CD4-positive, alpha-beta memory T cell (primary cell): ENCODE results near the gene NUF2. TPM values are rescaled to one million over a fixed set of nuclear protein-coding genes. Genes with fewer than 3 reads are reported as not detected.
A peak's percentile ranks its signal among the peaks of the same experiment; 100 is the strongest.
"Not testable (repeated sequence)": the region's sequence is repeated elsewhere in the genome, so short reads cannot be mapped to it uniquely, and the experiment has no call there.

Experiments
- CTCF ChIA-PET: fragments of 350-600 bp; sonication (Branson Sonifier 250); formaldehyde crosslinking; loops from one replicate; lab custom pipeline; 2021; ENCODE audit warnings: inconsistent platforms; ENCODE audit not compliant: partially characterized antibody; lab: Charles Lee
- POLR2A ChIA-PET: fragments of 350-600 bp; sonication (Branson Sonifier 250); formaldehyde crosslinking; loops from one replicate; lab custom pipeline; 2021; ENCODE audit not compliant: partially characterized antibody; lab: Charles Lee
- DNase-seq, 5 donors: peaks; one replicate each; pipeline versions ENCODE4 v3.0.0 to v3.0.0-alpha.2; 2020 to 2022; ENCODE audit warnings: mixed read lengths in 1 of 5
- H3K27ac ChIP-seq: one replicate; pipeline ENCODE4 v1.7.0; 2013; ENCODE audit warnings: low read depth, low read length
- H3K27me3 ChIP-seq: 2 replicates; pipeline ENCODE4 v1.7.0; 2013; ENCODE audit warnings: mild to moderate bottlenecking, low read length, moderate library complexity; ENCODE audit not compliant: insufficient read depth
- H3K36me3 ChIP-seq: 2 replicates; pipeline ENCODE4 v1.7.0; 2013; ENCODE audit warnings: mild to moderate bottlenecking, low read length, moderate library complexity; ENCODE audit not compliant: insufficient read depth
- H3K4me1 ChIP-seq: 2 replicates; pipeline ENCODE4 v1.7.0; 2013; ENCODE audit warnings: mild to moderate bottlenecking, low read length, moderate library complexity; ENCODE audit not compliant: insufficient read depth
- H3K4me3 ChIP-seq, 2 donors: one replicate each; pipeline ENCODE4 v1.7.0; 2013; ENCODE audit warnings: low read length in 2 of 2, mild to moderate bottlenecking in 1 of 2
- H3K9me3 ChIP-seq, 2 donors: one replicate each; pipeline ENCODE4 v1.7.0; 2013; ENCODE audit warnings: low read length in 2 of 2, control low read depth in 1 of 2; ENCODE audit not compliant: control insufficient read depth in 1 of 2
- H3K27ac Mint-ChIP-seq, 7 donors: one replicate each; pipeline ENCODE4 v1.8.0; 2020 to 2021; ENCODE audit warnings: mixed read lengths in 7 of 7, mild to moderate bottlenecking in 6 of 7, inconsistent platforms in 3 of 7, moderate library complexity in 3 of 7
- H3K27me3 Mint-ChIP-seq, 2 donors: one replicate each; pipeline ENCODE4 v1.8.0; 2020 to 2021; ENCODE audit warnings: mixed read lengths in 2 of 2
- H3K36me3 Mint-ChIP-seq, 2 donors: one replicate each; pipeline ENCODE4 v1.8.0; 2020 to 2021; ENCODE audit warnings: mixed read lengths in 2 of 2, inconsistent platforms in 1 of 2, mild to moderate bottlenecking in 1 of 2
- H3K4me1 Mint-ChIP-seq, 4 donors: one replicate each; pipeline ENCODE4 v1.8.0; 2020 to 2021; ENCODE audit warnings: mixed read lengths in 4 of 4, mild to moderate bottlenecking in 1 of 4
- H3K4me3 Mint-ChIP-seq, 8 donors: one replicate each; pipeline ENCODE4 v1.8.0; 2020 to 2021; ENCODE audit warnings: mixed read lengths in 8 of 8, mild to moderate bottlenecking in 7 of 8, moderate library complexity in 6 of 8, inconsistent platforms in 3 of 8
- H3K9me3 Mint-ChIP-seq, 8 donors: one replicate each; pipeline ENCODE4 v1.8.0; 2020 to 2021; ENCODE audit warnings: mixed read lengths in 8 of 8, mild to moderate bottlenecking in 5 of 8, inconsistent platforms in 3 of 8, moderate library complexity in 1 of 8
- intact Hi-C: fragments of 100-400 bp; cut with micrococcal nuclease; formaldehyde crosslinking; loops from one replicate; pipeline ENCODE4 v1.15.1; 2023
- polyA plus RNA-seq, 2 donors: library from polyadenylated mRNA; unstranded; fragments of 300-500 nt; fragmentation: Illumina TruSeq; gene quantifications; one replicate each; pipeline ENCODE4 v1.2.3, GENCODE V29; 2021
- total RNA-seq, 2 experiments: library from RNA; stranded (reverse); gene quantifications; one replicate each; pipeline ENCODE4 v1.2.3, GENCODE V29; 2021

The NUF2 gene
- total RNA-seq (1 to 10 TPM; 1.7 to 1.8 TPM), polyA plus RNA-seq (1 to 10 TPM in 1 of 2 donors, under 1 TPM in 1; 0.67 to 1.1 TPM)

DNA sequence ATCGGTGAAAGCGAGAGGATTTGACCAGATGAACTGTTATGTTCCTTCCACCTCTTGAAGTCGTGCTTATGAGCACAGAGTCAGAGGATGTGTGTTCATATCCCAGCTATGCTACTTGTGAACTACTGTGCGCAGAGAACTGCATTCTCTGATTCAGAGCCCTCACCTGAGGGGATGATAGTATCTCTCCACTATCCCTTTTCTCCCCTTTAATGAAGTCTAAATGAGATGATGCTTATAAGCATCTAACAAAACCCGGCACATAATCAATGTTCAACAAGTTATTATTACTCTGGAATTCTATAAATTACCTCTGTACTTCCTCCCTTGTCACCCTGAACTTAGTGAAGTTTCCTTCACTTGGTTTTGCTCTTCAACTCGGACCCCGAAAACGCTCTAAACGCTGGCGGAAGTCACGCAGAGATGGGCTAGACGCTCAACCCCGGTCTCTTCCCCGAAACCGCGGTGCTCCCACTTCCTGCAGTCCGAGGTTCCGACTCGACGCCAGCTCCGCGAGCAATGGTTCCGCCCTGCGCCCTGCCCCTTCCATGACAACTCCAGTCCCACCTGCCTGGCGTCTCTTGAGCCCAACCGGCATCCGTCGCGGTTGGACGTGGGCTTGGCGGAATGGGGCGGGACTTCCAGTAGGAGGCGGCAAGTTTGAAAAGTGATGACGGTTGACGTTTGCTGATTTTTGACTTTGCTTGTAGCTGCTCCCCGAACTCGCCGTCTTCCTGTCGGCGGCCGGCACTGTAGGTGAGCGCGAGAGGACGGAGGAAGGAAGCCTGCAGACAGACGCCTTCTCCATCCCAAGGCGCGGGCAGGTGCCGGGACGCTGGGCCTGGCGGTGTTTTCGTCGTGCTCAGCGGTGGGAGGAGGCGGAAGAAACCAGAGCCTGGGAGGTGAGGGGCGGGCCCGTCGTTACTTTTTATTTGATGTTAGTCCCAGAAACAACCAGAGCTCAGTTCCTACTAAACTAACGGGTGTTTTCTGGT is at the start of gene NUF2:
Gene NUF2 (plus strand): TSS at position 644 of the 995 bp plus-strand sequence. CDS start 4,098 bp downstream, outside the sequence.
- H3K9me3 ChIP-seq, result no peaks in the 10 kb centered on the region
- POLR2A ChIA-PET, result interaction anchor here (0.8 to 1.5 kb wide), 3 partner anchors 16 to 468 kb away, joined by 4 to 5 read pairs (median 4); no protein-coding TSS in a partner anchor
- intact Hi-C loops, result loop anchor here (2.0 kb wide), 2 partner anchors 761 to 825 kb away; partner anchors contain the start of genes UAP1 and UHMK1
- Mint-ChIP-seq H3K4me3 (peak within 1 kb of the TSS; percentile 94 to 99 (median 96)), H3K4me1 (peaks cover 13 to 24% (median 21%) of the 10 kb centered on the region in 4 donors), H3K27ac (peak within 1 kb of the TSS; percentile 94 to 99 (median 97)), H3K27me3 (no peaks in the 10 kb centered on the region), H3K9me3 (no peaks in the 10 kb centered on the region), H3K36me3 (peaks cover 0 to 8% of the 10 kb centered on the region in 2 donors)
- peaks cover 24% of the 10 kb centered on the region for H3K4me1 ChIP-seq
- peak; percentile 96 to 97 (median 96) for DNase-seq
- H3K27ac ChIP-seq, result peak within 1 kb of the TSS; percentile 70
- H3K4me3 ChIP-seq, result peak within 1 kb of the TSS; percentile 75 to 78
- CTCF ChIA-PET, result interaction anchor here (1.0 kb wide), 1 partner anchor 468 kb away, joined by 3 read pairs; no protein-coding TSS in a partner anchor
- no peaks in the 10 kb centered on the region for H3K27me3 ChIP-seq
- H3K36me3 ChIP-seq, result no peaks in the 10 kb centered on the region

DNA sequence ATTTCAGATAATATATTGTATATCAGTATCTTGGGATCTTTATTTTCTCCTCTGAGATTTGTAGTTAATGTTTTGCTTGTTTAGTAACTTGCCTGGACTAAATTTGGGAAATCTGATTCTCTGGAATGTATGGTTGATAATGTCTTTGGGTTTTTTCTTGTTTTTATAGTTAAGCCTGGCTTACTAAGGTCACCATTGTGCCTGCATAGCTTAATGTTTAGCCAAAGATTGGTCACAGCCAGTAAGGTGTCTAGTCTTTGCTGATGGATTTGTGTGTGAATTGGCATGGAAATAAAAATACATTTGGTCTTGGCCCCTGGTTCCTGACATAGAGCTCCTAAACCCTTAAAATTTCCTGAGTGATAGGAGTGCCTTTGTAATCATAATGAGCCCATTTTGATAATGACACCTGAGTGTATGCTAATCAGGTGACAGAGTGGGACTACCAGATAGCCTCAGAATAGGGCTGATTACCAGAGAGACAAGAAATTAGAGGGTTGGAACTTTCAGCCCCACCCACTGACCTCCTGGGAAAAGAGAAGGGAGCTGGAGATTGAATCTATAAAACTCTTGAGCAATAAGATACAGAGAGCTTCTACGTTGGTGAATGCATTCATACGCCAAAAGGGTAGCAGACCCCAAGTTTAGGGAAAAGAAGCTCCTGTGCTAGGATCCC is 47.9 kb upstream of the NUF2 start:
- Histone ChIP-seq H3K4me1 (no peaks in the 10 kb centered on the region), H3K36me3 (no peaks in the 10 kb centered on the region), H3K4me3 (no peak overlapping the region), H3K27ac (no peak overlapping the region), H3K9me3 (peaks cover 0 to 4% of the 10 kb centered on the region in 2 donors), H3K27me3 (no peaks in the 10 kb centered on the region)
- peaks cover 1 to 21% (median 17%) of the 10 kb centered on the region in 8 donors for H3K9me3 Mint-ChIP-seq
- no peak overlapping the region for H3K4me3 Mint-ChIP-seq
- intact Hi-C loops, result no loop called here
- H3K4me1 Mint-ChIP-seq, result no peaks in the 10 kb centered on the region
- CTCF ChIA-PET, result no interaction called here
- no peaks in the 10 kb centered on the region for H3K27me3 Mint-ChIP-seq
- no peak for DNase-seq
- H3K36me3 Mint-ChIP-seq, result peaks cover 20 to 55% of the 10 kb centered on the region in 2 donors
- no peak overlapping the region for H3K27ac Mint-ChIP-seq
- POLR2A ChIA-PET, result no interaction called here

DNA sequence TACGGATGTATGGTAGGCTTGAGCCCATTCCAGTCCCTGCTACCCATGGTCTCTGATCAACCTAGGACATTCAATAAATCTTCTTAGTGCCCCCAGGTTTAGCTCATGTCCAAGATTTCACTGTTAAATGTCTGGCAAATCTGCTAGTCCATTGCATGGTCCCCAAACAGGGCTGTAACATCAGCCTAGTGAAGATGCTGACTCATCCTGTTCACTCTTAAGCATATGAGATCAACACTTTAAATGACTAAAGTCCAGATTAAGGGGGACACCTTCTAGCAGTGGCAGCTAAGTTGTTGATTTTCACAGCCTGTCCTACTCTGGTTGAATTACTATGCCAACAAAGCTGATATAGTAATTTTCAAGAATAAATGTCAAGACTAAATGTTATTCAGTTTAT is 46.5 kb upstream of the NUF2 start:
- H3K4me3 Mint-ChIP-seq, result no peak overlapping the region
- Histone ChIP-seq H3K27me3 (no peaks in the 10 kb centered on the region), H3K4me1 (no peaks in the 10 kb centered on the region), H3K9me3 (peaks cover 0 to 5% of the 10 kb centered on the region in 2 donors), H3K36me3 (no peaks in the 10 kb centered on the region), H3K4me3 (no peak overlapping the region), H3K27ac (no peak overlapping the region)
- ChIA-PET CTCF (no interaction called here), POLR2A (no interaction called here)
- DNase-seq, result peak in 1 of 5 donors; percentile 17
- peaks cover 4 to 32% (median 28%) of the 10 kb centered on the region in 8 donors for H3K9me3 Mint-ChIP-seq
- no peak overlapping the region for H3K27ac Mint-ChIP-seq
- peaks cover 0 to 1% of the 10 kb centered on the region in 2 donors for H3K27me3 Mint-ChIP-seq
- intact Hi-C loops, result no loop called here
- peaks cover 29 to 65% of the 10 kb centered on the region in 2 donors for H3K36me3 Mint-ChIP-seq
- no peaks in the 10 kb centered on the region for H3K4me1 Mint-ChIP-seq

DNA sequence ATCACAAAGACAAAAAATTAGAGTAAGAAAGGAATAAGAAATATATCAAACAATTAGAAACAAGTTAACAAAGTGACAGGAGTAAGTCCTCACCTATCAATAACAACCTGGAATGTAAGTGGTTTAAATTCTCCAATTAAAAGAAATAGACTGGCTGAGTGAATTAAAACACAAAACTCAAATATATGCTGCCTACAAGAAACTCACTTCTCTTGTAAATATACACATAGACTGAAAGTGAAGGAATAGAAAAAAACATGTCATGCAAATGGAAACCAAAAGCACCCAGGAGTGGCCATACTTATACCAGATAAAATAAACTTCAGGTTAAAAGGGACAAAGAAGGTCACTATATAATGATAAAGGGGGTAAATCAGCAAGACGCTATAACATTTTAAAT is 43.2 kb upstream of the NUF2 start:
- H3K4me3 Mint-ChIP-seq, result no peak overlapping the region
- intact Hi-C loops, result no loop called here
- Histone ChIP-seq H3K36me3 (no peaks in the 10 kb centered on the region), H3K9me3 (peaks cover 0 to 5% of the 10 kb centered on the region in 2 donors), H3K4me3 (no peak overlapping the region), H3K27ac (no peak overlapping the region), H3K27me3 (no peaks in the 10 kb centered on the region), H3K4me1 (no peaks in the 10 kb centered on the region)
- peaks cover 40 to 79% of the 10 kb centered on the region in 2 donors for H3K36me3 Mint-ChIP-seq
- H3K27ac Mint-ChIP-seq, result no peak overlapping the region
- DNase-seq, result no peak
- H3K4me1 Mint-ChIP-seq, result no peaks in the 10 kb centered on the region
- POLR2A ChIA-PET, result no interaction called here
- CTCF ChIA-PET, result no interaction called here
- H3K9me3 Mint-ChIP-seq, result peaks cover 11 to 46% (median 35%) of the 10 kb centered on the region in 8 donors
- peaks cover 0 to 1% of the 10 kb centered on the region in 2 donors for H3K27me3 Mint-ChIP-seq

DNA sequence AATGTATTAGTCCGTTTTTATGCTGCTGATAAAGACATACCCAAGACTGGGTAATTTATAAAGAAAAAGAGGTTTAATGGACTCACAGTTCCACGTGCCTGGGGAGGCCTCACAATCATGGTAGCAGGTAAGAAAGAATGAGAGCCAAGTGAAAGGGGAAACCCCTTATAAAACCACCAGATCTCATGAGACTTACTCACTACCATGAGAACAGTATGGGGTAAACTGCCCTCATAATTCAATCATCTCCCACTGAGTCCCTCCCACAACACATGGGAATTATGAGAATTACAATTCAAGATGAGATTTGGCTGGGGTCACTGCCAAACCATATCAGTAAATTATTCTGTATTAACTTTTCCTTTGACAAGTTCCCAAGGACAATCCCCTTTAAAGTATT is 36.9 kb upstream of the NUF2 start:
- H3K4me3 Mint-ChIP-seq, H3K27me3 ChIP-seq, H3K4me1 ChIP-seq, H3K36me3 ChIP-seq, DNase-seq, H3K27ac Mint-ChIP-seq, CTCF ChIA-PET, POLR2A ChIA-PET, H3K27me3 Mint-ChIP-seq, H3K4me3 ChIP-seq, H3K27ac ChIP-seq, intact Hi-C loops, H3K4me1 Mint-ChIP-seq, H3K9me3 ChIP-seq: not testable (repeated sequence)
- peaks cover 3 to 17% (median 10%) of the 10 kb centered on the region in 8 donors for H3K9me3 Mint-ChIP-seq
- H3K36me3 Mint-ChIP-seq, result peaks cover 16 to 41% of the 10 kb centered on the region in 2 donors

DNA sequence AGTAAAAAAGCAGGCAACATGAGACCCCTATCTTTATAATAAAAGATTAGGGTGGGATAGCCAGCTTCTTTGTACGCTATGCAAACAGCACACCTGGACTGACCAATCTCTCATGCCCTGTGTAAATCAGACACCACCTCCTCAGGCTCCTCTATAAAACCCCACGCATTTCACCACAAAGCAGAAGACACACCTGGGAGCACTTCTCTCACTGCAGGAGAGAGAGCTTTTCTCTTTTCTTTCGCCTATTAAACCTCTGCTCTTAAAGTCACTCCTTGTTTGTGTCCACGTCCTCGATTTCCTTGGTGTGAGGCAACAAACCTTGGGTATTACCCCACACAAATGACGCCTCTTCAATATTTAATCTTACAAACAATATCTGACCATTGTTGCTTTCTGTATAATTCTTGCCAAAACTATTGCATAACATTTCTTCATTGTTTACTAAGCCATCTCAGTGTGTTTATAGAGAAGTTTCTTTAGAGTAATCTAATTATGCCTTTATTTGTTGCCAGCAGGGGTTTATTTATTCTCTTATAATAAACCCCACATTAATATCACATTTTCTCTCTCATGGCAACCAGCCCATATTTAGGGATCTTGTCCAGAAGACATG is 31.6 kb upstream of the NUF2 start:
- Mint-ChIP-seq H3K27ac (no peak overlapping the region), H3K9me3 (peaks cover 0 to 9% (median under 1%) of the 10 kb centered on the region in 8 donors), H3K27me3 (no peaks in the 10 kb centered on the region), H3K4me3 (no peak overlapping the region), H3K36me3 (peaks cover 19 to 35% of the 10 kb centered on the region in 2 donors), H3K4me1 (peaks cover 0 to 2% (median under 1%) of the 10 kb centered on the region in 4 donors)
- no peaks in the 10 kb centered on the region for H3K36me3 ChIP-seq
- POLR2A ChIA-PET, result no interaction called here
- no peaks in the 10 kb centered on the region for H3K27me3 ChIP-seq
- H3K4me3 ChIP-seq, result no peak overlapping the region
- intact Hi-C loops, result no loop called here
- CTCF ChIA-PET, result no interaction called here
- H3K4me1 ChIP-seq, result no peaks in the 10 kb centered on the region
- DNase-seq, result no peak
- H3K27ac ChIP-seq, result no peak overlapping the region
- no peaks in the 10 kb centered on the region for H3K9me3 ChIP-seq
